NCI-H2107 (cell line): ENCODE measurements around the gene FAM20C.
"Not testable (repeated sequence)": the region's sequence is repeated elsewhere in the genome, so short reads cannot be mapped to it uniquely, and the experiment has no call there.

Source experiments
- DNase-seq: peaks from one replicate; lab custom pipeline; 2025; lab: John Stamatoyannopoulos, UW

FAM20C gene

GRCh38 chr7:174716-175115 lies 17.7 kb upstream of the FAM20C start:
- DNase-seq: no peak

- no peak for DNase-seq
Measured at GRCh38 chr7:175955-176354, 16.4 kb upstream of the FAM20C start.

- no peak for DNase-seq
Measured at GRCh38 chr7:176381-176780, 16.0 kb upstream of the FAM20C start.

DNA sequence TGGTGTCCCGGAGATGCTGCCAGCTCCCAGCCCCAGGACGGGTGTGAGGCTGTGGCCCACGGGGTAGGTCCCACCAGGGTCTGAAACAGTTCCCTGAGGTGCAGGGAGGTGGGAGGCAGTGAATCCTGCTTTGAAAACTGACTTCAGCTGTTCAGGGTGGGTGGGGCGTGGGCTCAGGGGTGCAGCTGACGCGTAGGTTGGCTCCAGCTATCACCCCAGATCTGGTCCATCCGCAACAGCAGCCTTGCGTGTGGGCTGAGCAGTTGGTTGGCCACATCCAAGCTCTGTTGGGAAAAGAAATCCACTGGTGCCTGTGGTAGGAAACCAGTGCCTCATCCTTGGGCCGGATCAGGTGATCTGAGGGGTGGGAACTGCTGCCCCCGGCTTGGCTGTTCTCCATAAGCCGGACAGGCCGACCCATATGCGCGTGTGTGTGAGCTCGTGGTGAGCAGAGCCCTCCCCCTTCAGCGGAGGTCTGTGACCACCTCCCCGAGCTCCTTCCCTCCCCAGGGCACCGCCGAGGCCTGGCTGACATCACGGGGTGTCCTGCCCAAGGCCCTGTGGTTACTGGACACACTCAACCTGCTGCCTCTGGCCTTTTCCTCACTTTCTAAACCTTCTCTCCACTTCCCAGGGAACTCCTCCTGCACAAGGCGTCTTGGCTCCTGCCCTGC lies 15.4 kb upstream of the FAM20C start:
- no peak for DNase-seq

DNA sequence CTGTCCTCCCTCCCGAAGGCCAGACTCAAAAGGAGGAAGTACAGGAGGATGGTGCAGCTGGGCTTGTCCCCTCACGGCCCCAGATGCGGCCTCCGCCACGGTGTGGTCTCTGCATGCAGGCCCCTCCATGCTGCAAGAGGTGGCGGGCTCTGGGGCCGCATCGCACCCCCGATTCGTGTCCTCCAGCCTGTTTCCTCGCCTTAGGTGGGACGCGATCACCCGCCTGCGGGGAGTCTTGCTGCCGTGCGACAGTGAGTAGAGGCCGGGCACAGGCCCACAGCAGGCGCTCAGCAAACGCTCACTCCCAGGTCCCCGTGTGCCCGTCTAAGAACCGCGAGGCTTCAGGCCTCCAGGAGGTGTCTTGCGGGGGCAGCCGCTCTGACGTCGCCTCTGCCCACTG lies 13.9 kb upstream of the FAM20C start:
- DNase-seq: no peak

GRCh38 chr7:179209-179681 lies 13.1 kb upstream of the FAM20C start:
- DNase-seq: no peak

- no peak for DNase-seq
Measured at GRCh38 chr7:179948-180694, 12.2 kb upstream of the FAM20C start.

- DNase-seq: no peak
Measured at GRCh38 chr7:181738-182137, 10.6 kb upstream of the FAM20C start.

- not testable (repeated sequence) for DNase-seq
Measured at GRCh38 chr7:182502-182901, 9.9 kb upstream of the FAM20C start.

DNA sequence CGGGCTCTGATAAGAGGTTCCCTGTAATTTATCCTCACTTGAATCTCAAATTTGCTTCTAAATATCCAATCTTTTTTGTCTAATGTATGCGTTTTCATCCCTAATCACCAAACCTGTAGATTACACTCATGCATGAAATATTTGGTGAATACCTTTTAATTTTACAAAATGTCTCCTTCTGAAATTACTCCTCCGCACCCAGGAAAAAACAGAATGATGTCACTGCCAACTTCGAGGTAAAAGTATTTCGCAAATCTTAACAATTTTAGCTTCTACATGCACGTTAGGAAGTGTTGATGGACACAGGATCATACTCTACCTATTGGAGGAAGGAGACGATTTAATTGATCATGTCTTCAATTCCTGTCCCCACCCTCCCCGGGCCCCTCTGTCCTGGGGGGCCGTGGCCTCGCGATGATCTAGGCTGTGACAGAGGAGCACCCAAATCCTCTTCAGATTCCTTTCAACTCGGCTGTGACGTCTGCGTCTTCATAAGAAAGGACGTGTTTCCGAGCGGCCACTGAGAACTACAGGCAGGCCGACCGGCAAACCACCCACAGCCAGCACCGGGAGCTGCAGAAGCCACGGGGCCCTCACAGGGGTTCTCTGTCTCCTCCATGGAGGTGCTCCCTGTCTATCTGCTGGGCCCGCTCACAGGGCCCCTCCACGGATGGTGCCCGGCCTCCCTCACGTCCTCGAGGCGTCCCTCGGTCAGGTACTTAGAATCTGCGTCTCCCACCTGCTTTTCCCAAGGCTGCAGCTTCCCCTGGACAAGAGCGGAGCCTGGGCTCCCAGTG lies 8.7 kb upstream of the FAM20C start:
- no peak for DNase-seq

DNA sequence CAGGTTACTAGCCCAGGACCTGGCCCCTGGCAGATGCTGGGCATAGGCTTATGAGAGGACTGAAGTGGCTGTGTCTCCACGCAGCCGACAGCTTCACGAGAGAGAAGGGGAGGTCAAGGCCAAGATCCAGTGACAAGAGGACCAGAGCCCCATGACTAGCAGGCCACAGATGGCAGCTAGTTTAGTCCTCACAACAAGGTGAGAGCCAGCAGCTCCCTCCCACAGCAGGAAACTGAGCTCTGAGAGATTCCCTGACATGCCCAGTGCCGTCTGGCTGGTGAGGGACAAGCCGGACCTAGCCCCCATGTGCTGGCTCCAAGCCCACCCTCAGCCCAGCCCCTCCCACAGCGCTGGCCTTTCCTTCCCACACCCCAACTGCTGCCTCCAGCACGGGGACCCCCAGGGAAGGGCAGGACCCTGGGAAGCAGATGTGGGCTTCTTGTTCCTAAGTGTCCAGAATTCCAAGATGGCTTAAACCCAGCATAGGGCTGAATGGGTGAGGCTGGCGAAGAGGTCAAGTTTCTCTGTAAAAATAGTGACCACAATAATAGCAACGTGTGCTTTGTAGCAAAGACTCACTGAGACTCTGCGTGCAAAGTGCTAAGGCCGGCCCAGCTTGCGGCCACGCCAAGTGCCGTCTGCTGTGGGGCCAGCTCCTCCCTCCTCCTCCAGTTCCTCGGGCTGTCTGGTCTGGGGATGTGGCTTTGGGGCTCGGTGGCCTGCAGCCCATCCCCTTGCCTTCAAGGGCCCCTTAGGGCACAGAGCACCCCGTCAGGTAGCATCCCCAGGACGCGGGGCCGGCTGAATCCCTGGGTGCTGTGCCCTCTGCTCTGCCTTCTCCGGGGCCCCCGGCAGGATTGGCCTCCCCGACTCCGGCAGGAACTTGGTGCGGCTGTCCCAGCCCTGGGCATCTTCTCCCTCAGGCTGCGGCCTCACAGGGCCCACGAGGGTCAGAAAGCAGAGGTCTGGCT lies 7.8 kb upstream of the FAM20C start:
- DNase-seq: no peak

- no peak for DNase-seq
Measured at GRCh38 chr7:186516-187113, 5.8 kb upstream of the FAM20C start.

DNA sequence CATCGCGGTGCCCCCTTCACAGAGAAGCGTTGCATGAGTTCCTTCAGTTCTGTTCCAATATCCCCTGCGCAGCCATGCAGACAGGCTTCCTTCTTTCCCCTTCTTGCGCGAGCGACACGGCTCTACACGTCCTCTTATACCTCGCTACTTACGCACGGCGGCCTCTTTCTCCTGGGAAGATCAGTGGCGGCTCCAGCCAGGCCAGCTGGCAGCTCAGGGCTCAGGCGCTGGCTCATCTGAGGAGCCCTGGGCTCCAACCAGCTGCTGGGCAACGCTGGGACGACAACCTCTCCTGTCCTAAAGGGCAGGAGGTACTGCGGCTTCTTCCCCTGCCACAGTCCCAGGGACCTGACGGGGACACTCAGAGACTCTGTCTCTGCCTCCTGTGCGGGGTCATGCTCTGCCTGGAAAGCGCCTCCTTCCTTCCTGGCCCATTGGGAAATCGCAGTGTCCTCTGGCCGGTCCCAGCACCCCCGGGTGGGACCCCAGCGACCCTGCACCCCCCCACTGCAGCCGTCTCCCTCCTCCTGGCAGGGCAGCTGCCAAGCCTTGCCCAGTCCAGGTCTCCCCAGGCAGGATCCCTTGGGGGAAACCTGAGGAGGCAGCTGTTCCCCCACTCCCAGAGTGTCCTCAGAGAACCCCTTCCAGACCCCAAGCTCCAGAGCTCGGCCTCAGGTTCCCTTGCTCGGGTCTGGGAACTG lies 5.0 kb upstream of the FAM20C start:
- no peak for DNase-seq

DNA sequence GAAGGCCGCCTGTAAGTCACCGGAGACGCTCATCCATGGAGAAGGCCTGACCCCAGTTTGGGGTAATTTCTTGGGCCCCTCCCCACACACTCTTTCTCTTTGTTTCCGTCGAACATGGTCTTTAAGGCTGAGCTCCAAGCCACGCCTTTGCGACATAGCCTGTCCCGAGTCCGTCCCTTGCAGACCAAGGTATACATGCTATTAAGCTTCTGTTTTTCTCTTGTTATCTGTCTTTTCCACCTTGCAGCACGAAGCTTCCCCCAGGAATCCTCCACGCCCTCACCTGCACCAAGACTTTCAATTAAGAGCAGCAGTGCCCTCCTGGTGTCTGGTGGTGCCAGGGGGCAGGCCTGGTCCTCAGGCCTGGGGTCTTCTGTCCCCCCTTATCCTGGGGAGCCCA lies 4.2 kb upstream of the FAM20C start:
- no peak for DNase-seq

DNA sequence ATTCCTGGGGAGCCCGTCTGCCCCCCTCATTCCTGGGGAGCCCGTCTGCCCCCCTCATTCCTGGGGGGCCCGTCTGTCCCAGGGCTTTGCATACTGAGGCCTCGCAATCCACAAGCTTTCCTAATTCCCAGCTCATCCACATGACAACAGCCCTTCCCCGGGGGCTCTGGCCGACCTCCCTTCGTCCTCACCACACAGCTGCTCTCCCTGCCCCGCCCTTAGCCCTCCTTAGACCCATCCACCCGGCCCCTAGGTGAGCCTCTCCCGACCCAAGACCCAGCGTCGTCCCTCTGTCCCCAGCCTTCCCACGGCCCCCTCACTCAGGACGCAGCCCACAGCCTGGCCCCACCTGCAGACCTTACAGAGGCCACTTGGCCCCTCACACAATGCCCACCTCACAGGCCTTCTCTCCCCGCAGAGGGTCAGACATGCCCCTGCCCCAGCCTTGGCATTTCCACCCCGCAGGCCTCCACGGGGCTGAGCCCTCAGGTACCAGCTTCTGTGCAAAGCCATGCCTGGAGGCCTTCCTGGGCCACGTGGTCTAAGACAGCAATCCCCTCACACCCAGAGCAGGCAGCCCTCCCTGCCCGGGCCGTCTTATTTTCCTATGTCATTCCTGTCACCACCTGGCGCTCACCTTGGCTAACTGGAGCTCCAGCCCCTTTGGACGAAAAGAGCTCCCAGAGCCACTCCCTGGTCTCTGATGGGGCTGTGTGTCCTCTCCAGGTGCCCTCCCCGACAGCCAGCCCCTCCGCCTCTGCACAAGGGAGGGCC lies 3.5 kb upstream of the FAM20C start:
- no peak for DNase-seq

GRCh38 chr7:189719-190118 lies 2.7 kb upstream of the FAM20C start:
- no peak for DNase-seq

DNA sequence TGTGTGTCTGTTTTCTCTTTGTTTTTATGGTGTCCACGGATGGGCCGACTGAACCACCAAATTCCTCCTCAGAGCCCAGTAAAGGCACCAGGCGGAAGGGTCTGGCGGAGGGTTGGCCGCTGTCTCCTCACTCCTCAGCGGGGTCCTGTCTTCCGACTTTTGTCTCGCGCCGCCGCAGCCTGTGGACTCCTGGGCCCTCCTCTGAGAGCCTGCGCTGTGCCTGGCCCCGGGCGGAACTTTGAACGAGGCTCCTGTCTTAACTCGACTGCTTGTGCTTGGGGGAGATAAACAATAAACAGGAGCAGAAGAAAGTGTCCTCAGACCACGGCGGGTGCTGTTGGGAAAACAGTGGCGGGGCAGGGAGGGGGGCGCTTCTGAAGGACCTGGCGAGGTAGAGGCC lies 2.2 kb upstream of the FAM20C start:
- DNase-seq: no peak

GRCh38 chr7:191105-191980 lies 1.0 kb upstream of the FAM20C start:
- DNase-seq: no peak
